Left lung (tissue), 10 donors: ENCODE measurements around the gene POLG. TPM values are rescaled to one million over a fixed set of nuclear protein-coding genes. Genes with fewer than 3 reads are reported as not detected.
A peak's percentile ranks its signal among the peaks of the same experiment; 100 is the strongest.

ENCODE experiments used
- ATAC-seq: fragments of 200-7000 bp; cut with Tn5 transposase; one replicate; pipeline ENCODE4 v1.9.1; 2020; ENCODE audit warnings: moderate library complexity
- DNase-seq, 4 donors: peaks; one replicate each; pipeline ENCODE4 v3.0.0-alpha.2; 2013 to 2020
- H3K27ac ChIP-seq, 2 donors: fragments of 200-600 bp; sonication (generic) in 1 of 2; one replicate each; pipeline versions ENCODE4 v1.5.0 to v1.8.0; 2020 to 2021
- H3K27me3 ChIP-seq, 2 donors: fragments of 200-600 bp; sonication (generic) in 1 of 2; one replicate each; pipeline versions ENCODE4 v1.5.0 to v1.8.0; 2020 to 2021
- H3K36me3 ChIP-seq, 2 donors: fragments of 200-600 bp; sonication (generic) in 1 of 2; one replicate each; pipeline versions ENCODE4 v1.5.0 to v1.8.0; 2020 to 2021
- H3K4me1 ChIP-seq, 2 donors: fragments of 200-600 bp; one replicate each; pipeline ENCODE4 v1.8.0; 2021
- H3K4me3 ChIP-seq, 2 donors: fragments of 200-600 bp; sonication (generic) in 1 of 2; one replicate each; pipeline versions ENCODE4 v1.5.0 to v1.8.0; 2020 to 2021; ENCODE audit warnings: mild to moderate bottlenecking in 1 of 2
- H3K9me3 ChIP-seq, 2 donors: fragments of 200-600 bp; sonication (generic) in 1 of 2; one replicate each; pipeline versions ENCODE4 v1.5.0 to v1.8.0; 2020 to 2021
- intact Hi-C, 2 donors: fragments of 100-400 bp; cut with DNase I; formaldehyde crosslinking; loops; one replicate each; pipeline versions ENCODE4 v1.11.2 to v1.14.2; 2022
- polyA plus RNA-seq, 6 donors: library from polyadenylated mRNA; unstranded; fragments of 120-200 nt; gene quantifications; one replicate each; pipeline ENCODE4 v1.2.1, GENCODE V29; 2013; ENCODE audit not compliant: insufficient read length in 6 of 6
- total RNA-seq, 2 donors: library from RNA; stranded (reverse); fragmentation: NEBNext Ultra II Directional; extraction: Animal tissue kit (Norgen Biotek cat#: 25700); gene quantifications; one replicate each; pipeline ENCODE4 v1.2.1, GENCODE V29; 2021
- TF ChIP-seq, protein P1 (sequence below), 2 donors: fragments of 200-600 bp; sonication (generic) in 1 of 2; IDR thresholded peaks; one replicate each; pipeline versions ENCODE4 v1.5.0 to v1.8.0; 2021; ENCODE audit warnings: antibody characterized with exemption in 2 of 2
- donor health status: DM: no; HTN: yes; CAD: no.
- donor health status: DM: no; HTN: no; CAD: no.

POLG gene
- total and polyA plus RNA-seq, 8 donors: 52.4 to 71.5 (median 55.1) TPM

- TF ChIP-seq, protein P1, sequence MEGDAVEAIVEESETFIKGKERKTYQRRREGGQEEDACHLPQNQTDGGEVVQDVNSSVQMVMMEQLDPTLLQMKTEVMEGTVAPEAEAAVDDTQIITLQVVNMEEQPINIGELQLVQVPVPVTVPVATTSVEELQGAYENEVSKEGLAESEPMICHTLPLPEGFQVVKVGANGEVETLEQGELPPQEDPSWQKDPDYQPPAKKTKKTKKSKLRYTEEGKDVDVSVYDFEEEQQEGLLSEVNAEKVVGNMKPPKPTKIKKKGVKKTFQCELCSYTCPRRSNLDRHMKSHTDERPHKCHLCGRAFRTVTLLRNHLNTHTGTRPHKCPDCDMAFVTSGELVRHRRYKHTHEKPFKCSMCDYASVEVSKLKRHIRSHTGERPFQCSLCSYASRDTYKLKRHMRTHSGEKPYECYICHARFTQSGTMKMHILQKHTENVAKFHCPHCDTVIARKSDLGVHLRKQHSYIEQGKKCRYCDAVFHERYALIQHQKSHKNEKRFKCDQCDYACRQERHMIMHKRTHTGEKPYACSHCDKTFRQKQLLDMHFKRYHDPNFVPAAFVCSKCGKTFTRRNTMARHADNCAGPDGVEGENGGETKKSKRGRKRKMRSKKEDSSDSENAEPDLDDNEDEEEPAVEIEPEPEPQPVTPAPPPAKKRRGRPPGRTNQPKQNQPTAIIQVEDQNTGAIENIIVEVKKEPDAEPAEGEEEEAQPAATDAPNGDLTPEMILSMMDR (IDR thresholded peaks at IDR 0.05): no peak
- Histone ChIP-seq H3K27ac (no peak overlapping the region), H3K36me3 (no peaks in the 10 kb centered on the region), H3K4me3 (no peak overlapping the region), H3K9me3 (no peaks in the 10 kb centered on the region), H3K27me3 (peaks cover 0 to 26% of the 10 kb centered on the region in 2 donors), H3K4me1 (no peaks in the 10 kb centered on the region)
- intact Hi-C loops: no loop called here
- ATAC-seq (no peak), DNase-seq (no peak)
Measured at GRCh38 chr15:89342840-89343239, 8.2 kb upstream of the POLG start.

DNA sequence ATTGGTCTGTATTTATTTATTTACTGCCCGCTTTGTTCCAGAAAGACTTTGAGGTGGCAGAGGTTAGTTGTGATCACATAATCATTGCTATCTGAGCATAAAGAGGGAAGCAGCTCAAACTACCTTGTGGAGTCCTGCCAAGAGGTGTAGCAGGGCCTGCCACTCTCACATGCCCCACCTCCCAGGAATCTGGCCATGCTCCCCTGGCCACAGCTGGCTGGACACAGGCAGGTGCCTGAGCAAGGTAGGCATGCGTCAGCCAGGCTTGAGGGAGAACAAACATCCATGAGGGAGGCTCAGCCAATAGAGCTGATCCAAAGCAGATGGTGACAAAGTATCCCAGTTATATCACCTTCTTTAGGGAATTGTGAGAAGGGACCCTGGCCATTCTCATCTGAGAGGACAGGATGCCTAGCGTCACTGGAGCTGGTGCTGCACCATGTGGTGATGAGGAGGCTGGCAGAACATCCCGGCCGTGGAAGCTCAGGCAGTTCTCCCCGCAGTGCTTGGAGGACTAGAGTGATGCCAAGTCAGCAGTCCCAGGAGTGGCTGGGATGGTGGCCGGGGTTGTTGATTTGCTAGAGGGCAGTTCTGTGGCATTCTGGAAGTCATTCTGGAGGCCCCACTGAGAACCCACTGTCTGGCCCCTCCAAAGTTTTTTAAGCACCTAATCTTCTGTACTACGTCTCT, 6.8 kb upstream of the POLG start:
- Histone ChIP-seq H3K27me3 (peaks cover 0 to 12% of the 10 kb centered on the region in 2 donors), H3K4me1 (no peaks in the 10 kb centered on the region), H3K4me3 (no peak overlapping the region), H3K27ac (no peak overlapping the region), H3K9me3 (no peaks in the 10 kb centered on the region), H3K36me3 (no peaks in the 10 kb centered on the region)
- intact Hi-C loops: no loop called here
- DNase-seq: peak in 1 of 4 donors; percentile 78
- TF ChIP-seq, protein P1 (IDR thresholded peaks at IDR 0.05): no peak
- peak; percentile 90 for ATAC-seq

- DNase-seq: no peak
- Histone ChIP-seq H3K4me3 (no peak overlapping the region), H3K27me3 (peaks cover 0 to 4% of the 10 kb centered on the region in 2 donors), H3K9me3 (no peaks in the 10 kb centered on the region), H3K4me1 (peaks cover 0 to 5% of the 10 kb centered on the region in 2 donors), H3K36me3 (no peaks in the 10 kb centered on the region), H3K27ac (no peak overlapping the region)
- no peak for ATAC-seq
- intact Hi-C loops: no loop called here
- TF ChIP-seq, protein P1 (IDR thresholded peaks at IDR 0.05): no peak
Measured at GRCh38 chr15:89340573-89340972, 5.9 kb upstream of the POLG start.

GRCh38 chr15:89338036-89338435, 3.4 kb upstream of the POLG start:
- H3K36me3 ChIP-seq: peaks cover 0 to 5% of the 10 kb centered on the region in 2 donors
- ATAC-seq: no peak
- TF ChIP-seq, protein P1 (IDR thresholded peaks at IDR 0.05): no peak
- peaks cover 11 to 18% of the 10 kb centered on the region in 2 donors for H3K4me1 ChIP-seq
- H3K4me3 ChIP-seq: no peak overlapping the region
- H3K27me3 ChIP-seq: peaks cover 0 to 6% of the 10 kb centered on the region in 2 donors
- intact Hi-C loops: no loop called here
- H3K27ac ChIP-seq: no peak overlapping the region
- H3K9me3 ChIP-seq: no peaks in the 10 kb centered on the region
- DNase-seq: no peak

- Histone ChIP-seq H3K9me3 (no peaks in the 10 kb centered on the region), H3K36me3 (peaks cover 0 to 30% of the 10 kb centered on the region in 2 donors), H3K27ac (peak overlapping the region in 1 of 2 donors; percentile 95), H3K4me1 (peaks cover 30 to 44% of the 10 kb centered on the region in 2 donors), H3K27me3 (peaks cover 0 to 6% of the 10 kb centered on the region in 2 donors), H3K4me3 (peak overlapping the region; percentile 15 to 93)
- TF ChIP-seq, protein P1 (IDR thresholded peaks at IDR 0.05): no peak
- DNase-seq: peak in 3 of 4 donors; percentile 36 to 47 (median 45)
- intact Hi-C loops: no loop called here
- peak; percentile 18 for ATAC-seq
Measured at GRCh38 chr15:89335298-89336041, 846 bp upstream of the POLG start.
